BLaER1 (cell line): Measurements from ENCODE around the gene S100A11.

Source experiments
- H3K27ac ChIP-seq: shearing (Covaris generic); formaldehyde crosslinking; 2 replicates; pipeline ENCODE4 v1.8.1; 2022
- H3K27me3 ChIP-seq: shearing (Covaris generic); formaldehyde crosslinking; 2 replicates; pipeline ENCODE4 v1.8.1; 2022
- H3K36me3 ChIP-seq: shearing (Covaris generic); formaldehyde crosslinking; 2 replicates; pipeline ENCODE4 v1.8.1; 2022
- H3K4me1 ChIP-seq: shearing (Covaris generic); formaldehyde crosslinking; 2 replicates; pipeline ENCODE4 v1.8.1; 2022
- H3K4me2 ChIP-seq: shearing (Covaris generic); formaldehyde crosslinking; 2 replicates; pipeline ENCODE4 v1.8.1; 2022
- H3K4me3 ChIP-seq: shearing (Covaris generic); formaldehyde crosslinking; 2 replicates; pipeline ENCODE4 v1.8.1; 2022
- H3K9ac ChIP-seq: shearing (Covaris generic); formaldehyde crosslinking; 2 replicates; pipeline ENCODE4 v1.8.1; 2022
- H3K9me3 ChIP-seq: shearing (Covaris generic); formaldehyde crosslinking; 2 replicates; pipeline ENCODE4 v1.8.1; 2022
- H4K20me1 ChIP-seq: shearing (Covaris generic); formaldehyde crosslinking; 2 replicates; pipeline ENCODE4 v1.8.1; 2022
- Cebpa-rat ChIP-seq: shearing (Covaris generic); IDR thresholded peaks from 2 replicates; pipeline ENCODE4 v1.8.1; 2022

The S100A11 gene

DNA sequence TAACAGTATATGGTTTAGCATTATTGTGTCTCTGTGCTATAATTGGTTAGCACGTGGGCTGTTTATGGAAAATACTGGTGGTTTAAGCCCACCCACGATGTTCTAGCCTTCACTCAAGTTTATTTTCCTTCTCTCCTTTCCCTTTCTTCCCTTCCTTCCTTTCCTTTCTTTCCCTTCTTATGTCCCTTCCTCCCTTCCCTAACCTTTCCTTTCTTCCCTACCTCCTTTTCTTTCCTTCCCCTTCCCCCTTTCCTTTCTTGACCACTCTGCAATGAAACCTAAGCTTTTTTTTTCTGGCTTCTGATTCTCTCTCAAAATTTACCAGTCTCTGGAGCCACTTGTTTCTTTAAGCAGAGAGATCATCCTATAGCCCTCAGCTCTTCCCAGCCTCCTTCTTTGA lies 29.8 kb downstream of the S100A11 start:
- Histone ChIP-seq H3K9me3 (no peaks in the 10 kb centered on the region), H4K20me1 (no peaks in the 10 kb centered on the region), H3K4me1 (0 out of 2 replicates have a peak, but pooled peaks cover 4% of the 10 kb centered on the region), H3K4me2 (no peak overlapping the region), H3K9ac (no peak overlapping the region), H3K36me3 (no peaks in the 10 kb centered on the region), H3K4me3 (no peak overlapping the region), H3K27ac (no peak overlapping the region), H3K27me3 (no peaks in the 10 kb centered on the region)
- TF ChIP-seq Cebpa-rat, result no peak

DNA sequence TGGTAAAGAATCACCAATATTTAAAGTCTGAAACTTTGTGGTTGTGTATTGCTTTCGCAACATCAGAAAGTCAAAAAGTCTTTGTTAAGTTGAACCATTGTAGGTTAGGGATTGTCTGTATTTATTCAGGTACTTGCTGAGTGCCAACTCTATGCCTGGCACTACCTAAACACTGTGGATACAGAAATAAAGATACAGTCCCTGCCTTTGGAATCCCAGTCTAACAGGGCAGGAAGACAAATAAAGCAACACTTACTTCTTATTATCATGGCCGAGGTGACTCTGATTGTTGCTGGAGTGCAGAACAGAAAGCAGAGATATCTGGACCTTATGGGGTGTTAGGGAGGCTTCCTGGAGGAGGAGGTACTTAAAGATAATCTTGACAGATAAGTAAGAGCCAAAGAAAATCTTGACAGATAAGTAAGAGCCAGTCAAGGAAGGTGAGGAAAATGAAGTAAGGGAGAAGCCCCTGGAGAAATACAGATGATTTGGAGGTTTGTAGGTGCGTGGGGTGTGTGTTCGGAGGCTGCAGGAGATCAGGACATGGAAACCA lies 31.4 kb downstream of the S100A11 start:
- Histone ChIP-seq H3K27me3 (no peaks in the 10 kb centered on the region), H3K4me2 (no peak overlapping the region), H3K4me3 (no peak overlapping the region)

DNA sequence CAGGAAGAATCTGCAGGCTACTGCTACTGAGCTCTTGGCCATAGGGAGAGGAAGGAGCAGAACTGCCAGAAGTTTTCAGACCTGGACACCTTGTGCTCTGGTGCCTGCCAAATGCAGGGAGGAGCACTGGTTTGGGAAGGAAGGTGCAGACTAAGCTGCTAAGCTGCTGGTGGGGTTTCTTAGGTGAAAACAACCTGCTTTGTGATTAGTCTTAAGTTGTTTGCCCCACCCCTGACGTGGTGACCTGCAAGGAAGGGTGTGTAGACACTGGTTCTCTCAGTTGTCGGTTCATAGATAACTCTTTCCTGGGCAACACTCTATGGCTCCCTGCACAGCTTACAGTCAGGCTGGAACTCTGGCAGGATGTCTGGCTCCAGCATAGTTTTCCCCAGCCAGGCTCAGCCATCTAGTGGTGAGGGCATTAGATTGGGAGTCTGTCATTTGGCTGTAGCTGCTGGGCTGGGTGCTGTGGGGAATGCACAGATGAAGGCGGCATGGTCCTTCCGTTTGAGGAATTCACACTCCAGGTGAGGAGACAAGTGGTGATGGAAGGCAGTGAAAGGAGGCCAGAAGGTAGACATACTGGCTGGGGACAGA lies 32.9 kb downstream of the S100A11 start:
- no peak overlapping the region for H3K27ac ChIP-seq
- H3K36me3 ChIP-seq, result no peaks in the 10 kb centered on the region
- H3K4me2 ChIP-seq, result no peak overlapping the region
- H3K9ac ChIP-seq, result no peak overlapping the region
- no peaks in the 10 kb centered on the region for H3K27me3 ChIP-seq
- no peaks in the 10 kb centered on the region for H4K20me1 ChIP-seq
- no peak overlapping the region for H3K4me3 ChIP-seq
- peaks cover 4% of the 10 kb centered on the region; the same call in 1 of the 2 replicates for H3K4me1 ChIP-seq
- H3K9me3 ChIP-seq, result no peaks in the 10 kb centered on the region
- TF ChIP-seq Cebpa-rat, result no peak

More for the DNA sequence above, 31.4 kb downstream of the S100A11 start:
- no peak for TF ChIP-seq Cebpa-rat
- no peak overlapping the region for H3K9ac ChIP-seq
- H3K36me3 ChIP-seq, result no peaks in the 10 kb centered on the region
- peaks cover 4% of the 10 kb centered on the region; the same call in 1 of the 2 replicates for H3K4me1 ChIP-seq
- no peaks in the 10 kb centered on the region for H3K9me3 ChIP-seq
- no peak overlapping the region for H3K27ac ChIP-seq
- H4K20me1 ChIP-seq, result no peaks in the 10 kb centered on the region

DNA sequence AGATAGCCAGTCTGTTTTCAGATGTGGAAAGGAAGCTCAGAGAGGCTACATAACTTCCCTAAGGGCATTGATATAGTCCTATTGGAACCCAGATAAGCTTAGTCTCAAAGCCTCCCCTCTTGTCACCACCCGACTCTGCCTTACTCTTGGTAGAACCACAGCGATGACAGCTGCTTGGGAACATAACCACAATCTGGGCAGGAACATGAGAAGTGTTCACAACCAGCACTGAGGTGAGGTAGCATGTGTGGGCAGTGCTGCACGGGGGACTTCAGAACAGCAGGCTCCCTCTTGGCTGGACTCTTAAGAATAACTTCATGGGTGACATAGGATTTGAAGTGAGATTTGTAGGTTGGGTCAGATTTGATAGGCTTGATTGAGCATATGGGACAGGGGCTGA lies 33.8 kb downstream of the S100A11 start:
- Histone ChIP-seq H3K27me3 (no peaks in the 10 kb centered on the region), H3K4me2 (no peak overlapping the region), H3K9me3 (no peaks in the 10 kb centered on the region), H4K20me1 (no peaks in the 10 kb centered on the region), H3K4me1 (peaks cover 4% of the 10 kb centered on the region; the same call in 1 of the 2 replicates), H3K36me3 (no peaks in the 10 kb centered on the region), H3K4me3 (no peak overlapping the region), H3K27ac (no peak overlapping the region), H3K9ac (no peak overlapping the region)
- TF ChIP-seq Cebpa-rat, result no peak

DNA sequence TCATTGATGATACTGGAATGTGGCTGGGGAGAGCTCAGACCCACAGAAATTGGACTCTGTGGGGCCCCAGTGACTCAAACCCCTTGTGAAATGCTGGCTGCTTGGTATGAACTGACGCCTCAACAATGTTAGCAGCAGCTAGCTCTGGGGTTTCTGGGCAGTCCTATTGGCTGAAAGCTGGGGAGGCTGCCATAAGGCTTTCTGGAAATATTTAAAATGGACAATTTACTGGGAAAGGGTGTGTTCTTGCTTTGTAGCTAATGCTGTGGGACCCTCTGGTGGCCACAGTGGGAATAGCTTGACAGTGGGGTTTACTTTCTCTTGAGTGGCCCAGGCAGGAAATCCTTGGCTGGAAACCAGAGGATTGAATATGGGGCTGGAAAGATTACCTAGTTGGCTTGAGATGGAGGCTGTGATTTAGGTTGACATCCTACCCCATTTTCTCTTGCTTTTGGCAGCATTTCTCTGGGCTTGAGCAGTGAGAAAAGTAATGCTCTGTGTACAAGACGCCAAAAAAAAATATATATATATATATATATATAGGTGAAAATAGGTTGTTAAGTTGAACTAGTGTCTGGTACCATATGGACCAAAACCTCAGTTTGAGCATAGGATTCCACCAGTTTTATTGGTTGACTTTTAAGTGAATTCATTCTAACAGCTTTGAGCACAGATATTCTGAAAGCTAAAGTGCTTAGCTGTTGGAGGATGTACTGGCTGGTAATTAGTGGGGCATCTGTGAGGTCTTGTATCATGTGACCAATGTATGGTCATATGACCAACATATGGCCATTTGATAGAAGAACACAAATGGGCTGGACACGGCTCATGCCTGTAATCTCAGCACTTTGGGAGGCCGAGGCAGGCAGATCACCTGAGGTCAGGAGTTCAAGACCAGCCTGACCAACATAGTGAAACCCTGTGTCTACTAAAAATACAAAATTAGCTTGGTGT lies 34.9 kb downstream of the S100A11 start:
- H3K9me3 ChIP-seq, result no peaks in the 10 kb centered on the region
- H3K9ac ChIP-seq, result no peak overlapping the region
- H3K4me1 ChIP-seq, result peaks cover 2% of the 10 kb centered on the region; the same call in 1 of the 2 replicates
- H3K27me3 ChIP-seq, result no peaks in the 10 kb centered on the region
- no peak overlapping the region for H3K4me2 ChIP-seq
- no peak overlapping the region for H3K4me3 ChIP-seq
- H3K36me3 ChIP-seq, result no peaks in the 10 kb centered on the region
- no peak overlapping the region for H3K27ac ChIP-seq
- H4K20me1 ChIP-seq, result no peaks in the 10 kb centered on the region
- no peak for TF ChIP-seq Cebpa-rat

DNA sequence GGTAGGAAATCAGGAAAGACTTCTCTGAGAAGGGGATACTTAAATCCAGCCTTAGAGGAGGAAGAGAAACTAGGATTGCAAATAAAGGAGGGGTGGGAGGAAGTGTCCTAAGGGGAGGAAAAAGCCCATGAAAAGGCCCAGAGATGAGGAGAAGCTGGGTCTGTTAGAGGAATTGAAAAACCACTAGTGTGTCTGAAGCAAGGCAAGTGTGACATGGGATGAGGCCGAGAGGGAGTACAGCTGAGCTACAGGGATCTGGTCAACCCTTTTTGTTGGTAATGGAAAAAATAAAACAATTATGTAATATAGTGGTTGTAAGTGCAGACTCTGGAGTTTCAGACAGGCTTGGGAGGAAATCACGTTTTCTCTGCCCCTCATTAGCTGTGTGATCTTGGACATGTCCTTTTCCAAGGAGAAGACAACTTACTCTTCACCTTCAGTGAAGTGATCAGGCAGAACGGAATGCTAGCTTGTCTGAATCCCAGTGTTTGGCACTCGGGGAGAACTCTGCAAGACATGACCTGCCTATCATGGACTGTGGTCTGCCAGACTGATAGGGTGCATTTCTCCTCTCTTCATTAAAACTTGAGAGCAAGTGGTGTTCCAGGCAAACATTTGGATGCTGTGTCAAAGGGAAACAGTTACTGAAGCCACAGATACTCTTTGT lies 35.7 kb downstream of the S100A11 start:
- no peak overlapping the region for H3K4me3 ChIP-seq
- no peaks in the 10 kb centered on the region for H3K27me3 ChIP-seq
- no peaks in the 10 kb centered on the region for H3K36me3 ChIP-seq
- TF ChIP-seq Cebpa-rat, result no peak
- no peak overlapping the region for H3K27ac ChIP-seq
- H3K4me1 ChIP-seq, result no peaks in the 10 kb centered on the region; the same call in 1 of the 2 replicates
- H4K20me1 ChIP-seq, result no peaks in the 10 kb centered on the region
- H3K4me2 ChIP-seq, result no peak overlapping the region
- no peak overlapping the region for H3K9ac ChIP-seq
- no peaks in the 10 kb centered on the region for H3K9me3 ChIP-seq

DNA sequence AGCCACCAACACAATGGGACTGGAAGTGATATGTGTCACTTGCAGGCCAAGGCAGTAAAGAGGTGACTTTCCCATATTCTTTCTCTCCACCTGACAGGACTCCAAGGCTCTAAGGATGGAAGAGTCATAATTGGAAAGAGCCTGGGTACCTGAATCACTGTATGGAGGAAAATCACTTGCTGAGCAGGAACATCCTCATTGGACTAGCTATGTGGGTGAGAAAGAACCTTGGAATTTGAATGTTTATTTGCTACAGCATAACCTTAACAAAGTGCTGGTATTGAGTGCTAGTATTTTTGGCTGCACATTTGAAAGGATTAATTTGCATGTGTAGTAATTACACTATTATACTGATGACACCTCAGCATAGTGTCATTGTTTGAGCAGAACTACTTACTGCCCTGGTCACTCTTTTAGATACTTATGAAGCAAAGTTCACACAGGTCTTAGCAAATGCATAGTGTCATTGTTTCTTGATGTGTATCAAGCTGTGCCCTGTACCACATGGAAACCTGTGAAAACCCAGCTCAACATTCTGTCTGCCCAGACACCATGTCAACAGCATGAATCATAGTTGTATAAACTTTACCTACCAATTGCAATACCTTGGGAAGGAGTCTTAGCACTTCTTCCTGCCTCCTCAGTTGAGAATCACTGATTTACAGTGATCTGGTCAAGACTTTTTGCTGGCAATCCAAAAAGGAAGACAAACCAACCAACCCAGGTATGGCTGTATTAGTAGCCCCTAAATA lies 38.0 kb downstream of the S100A11 start:
- no peaks in the 10 kb centered on the region for H3K27me3 ChIP-seq
- TF ChIP-seq Cebpa-rat, result no peak
- peaks cover 7% of the 10 kb centered on the region for H3K4me1 ChIP-seq
- no peaks in the 10 kb centered on the region for H4K20me1 ChIP-seq
- H3K4me3 ChIP-seq, result no peak overlapping the region
- H3K9ac ChIP-seq, result no peak overlapping the region
- H3K27ac ChIP-seq, result no peak overlapping the region
- H3K9me3 ChIP-seq, result peaks cover 3% of the 10 kb centered on the region; the same call in 1 of the 2 replicates
- no peak overlapping the region for H3K4me2 ChIP-seq
- H3K36me3 ChIP-seq, result no peaks in the 10 kb centered on the region

DNA sequence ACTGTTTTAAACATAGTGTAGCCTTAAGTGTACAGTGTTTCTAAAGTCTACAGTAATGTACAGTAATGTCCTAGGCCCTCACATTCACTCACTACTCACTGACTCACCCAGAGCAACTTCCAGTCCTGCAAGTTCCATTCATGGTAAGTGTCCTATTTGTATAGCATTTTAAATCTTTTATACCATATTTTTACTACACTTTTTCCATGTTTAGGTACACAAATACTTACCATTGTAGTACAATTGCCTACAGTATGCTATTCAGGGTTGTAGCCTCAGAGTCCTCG lies 39.6 kb downstream of the S100A11 start:
- H3K27ac ChIP-seq, result no peak overlapping the region
- no peaks in the 10 kb centered on the region for H3K27me3 ChIP-seq
- no peak for TF ChIP-seq Cebpa-rat
- H3K9me3 ChIP-seq, result peaks cover 12% of the 10 kb centered on the region
- no peak overlapping the region for H3K4me3 ChIP-seq
- H3K9ac ChIP-seq, result no peak overlapping the region
- H3K4me1 ChIP-seq, result peaks cover 16% of the 10 kb centered on the region
- H4K20me1 ChIP-seq, result 0 out of 2 replicates have a peak, but pooled peaks cover 2% of the 10 kb centered on the region
- no peaks in the 10 kb centered on the region for H3K36me3 ChIP-seq
- no peak overlapping the region for H3K4me2 ChIP-seq

DNA sequence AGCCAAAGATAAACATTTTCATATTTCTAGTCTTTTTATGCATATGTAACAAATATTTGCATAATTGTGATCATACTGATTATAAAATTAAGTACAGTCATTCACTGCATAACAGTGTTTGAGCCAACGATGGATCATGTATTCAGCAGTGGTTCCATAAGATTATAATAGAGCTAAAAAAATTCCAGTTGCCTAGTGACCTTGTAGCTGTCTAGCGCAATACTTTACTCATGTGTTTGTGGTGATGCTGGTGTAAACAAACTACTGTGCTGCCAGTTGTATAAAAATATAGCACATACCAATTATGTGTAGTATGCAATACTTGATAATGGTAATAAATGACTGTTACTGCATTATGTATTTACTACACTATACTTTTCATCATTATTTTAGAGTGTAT lies 41.0 kb downstream of the S100A11 start:
- no peaks in the 10 kb centered on the region for H3K27me3 ChIP-seq
- H3K4me2 ChIP-seq, result no peak overlapping the region
- H3K36me3 ChIP-seq, result no peaks in the 10 kb centered on the region
- H3K4me3 ChIP-seq, result no peak overlapping the region
- no peak overlapping the region for H3K9ac ChIP-seq
- H3K27ac ChIP-seq, result no peak overlapping the region
- H4K20me1 ChIP-seq, result peaks cover 9% of the 10 kb centered on the region
- no peak for TF ChIP-seq Cebpa-rat
- H3K4me1 ChIP-seq, result peaks cover 29% of the 10 kb centered on the region
- peaks cover 12% of the 10 kb centered on the region for H3K9me3 ChIP-seq
